Fibroblast of skin of left biceps (primary cell): ENCODE results near the gene ZDHHC5.
"Not testable (repeated sequence)": the region's sequence is repeated elsewhere in the genome, so short reads cannot be mapped to it uniquely, and the experiment has no call there.

Experiments
- DNase-seq, 2 experiments: peaks; one replicate each; pipeline ENCODE4 v3.0.0-alpha.2; 2013; ENCODE audit warnings: low read depth in 2 of 2

ZDHHC5 gene

GRCh38 chr11:57667117-57667735, 688 bp upstream of the ZDHHC5 start:
- DNase-seq, result peak; percentile 98 to 99

- no peak for DNase-seq
Observed at GRCh38 chr11:57668434-57668782, 494 bp downstream of the ZDHHC5 start.

GRCh38 chr11:57674251-57674650, 6.3 kb downstream of the ZDHHC5 start:
- no peak for DNase-seq

DNA sequence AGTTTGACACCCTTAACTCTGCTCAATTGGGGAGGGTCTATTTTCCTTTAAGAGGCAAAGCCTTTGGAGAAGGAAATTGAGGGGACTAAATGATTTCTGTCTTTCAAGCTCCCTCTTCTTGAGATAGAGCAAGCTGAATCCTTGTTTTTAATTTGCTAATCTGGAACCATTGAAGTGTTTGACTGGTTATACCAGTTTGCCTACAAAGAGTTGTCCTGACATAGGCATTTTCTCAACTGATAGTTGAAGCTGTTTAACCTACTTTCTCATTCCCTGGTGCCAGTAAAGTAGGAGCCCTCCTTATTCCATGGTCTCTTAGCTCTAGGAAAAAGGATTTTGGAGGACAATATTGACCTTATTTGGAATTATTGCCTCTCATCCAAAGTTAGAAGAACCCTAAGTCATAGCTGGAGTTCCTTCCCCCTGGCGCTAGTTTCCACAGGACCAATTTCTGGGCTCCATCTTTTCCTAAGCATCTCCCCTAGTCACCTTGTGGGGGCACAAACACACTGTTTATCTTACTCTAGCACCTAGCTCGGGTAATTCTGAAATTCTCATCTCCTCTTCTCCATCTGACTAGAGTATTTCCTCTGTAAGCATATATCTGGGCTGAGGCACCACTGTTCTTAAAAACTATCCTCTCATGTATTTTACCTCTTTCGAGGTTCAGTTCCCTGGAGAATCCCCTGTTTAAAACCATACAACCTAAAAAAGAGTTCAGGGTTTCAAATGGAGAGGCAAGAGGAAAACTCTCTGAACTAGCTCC, 7.4 kb downstream of the ZDHHC5 start:
- DNase-seq, result no peak

DNA sequence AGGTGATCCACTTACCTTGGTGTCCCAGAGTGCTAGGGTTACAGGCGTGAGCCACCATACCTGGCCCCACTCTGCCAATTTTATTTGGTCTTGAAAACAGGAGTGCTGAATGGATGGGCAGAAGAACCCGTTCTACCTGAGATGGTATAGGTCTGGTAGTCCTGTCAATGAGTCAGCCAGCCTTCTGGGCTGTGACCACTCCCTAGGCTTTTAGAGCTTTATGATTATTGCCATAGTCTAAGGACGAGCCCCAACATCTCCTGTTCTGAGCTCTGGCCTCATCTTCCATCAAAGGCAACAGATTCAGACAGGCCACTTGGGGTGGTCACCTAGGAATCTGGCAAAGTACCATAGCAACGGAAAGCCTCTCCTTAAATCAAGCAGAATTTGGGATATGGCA, 11.5 kb downstream of the ZDHHC5 start:
- DNase-seq, result no peak

DNA sequence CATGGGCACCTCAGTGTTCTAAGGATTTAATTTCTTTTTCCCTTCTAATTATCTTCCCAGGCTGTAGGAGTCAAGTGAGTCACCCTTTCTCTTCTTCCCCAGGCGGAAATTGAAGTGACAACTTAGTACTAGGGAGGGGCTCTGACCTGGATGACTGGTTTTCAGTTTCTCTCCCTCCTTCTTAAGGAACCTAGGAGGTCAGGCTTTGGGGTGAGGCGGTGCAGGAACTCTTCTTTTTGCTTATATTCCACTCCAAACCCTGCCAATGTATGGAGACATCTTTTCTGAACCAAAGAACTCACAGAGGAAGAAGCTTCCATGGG, 12.6 kb downstream of the ZDHHC5 start:
- DNase-seq, result no peak

GRCh38 chr11:57681168-57681567, 13.3 kb downstream of the ZDHHC5 start:
- no peak for DNase-seq

DNA sequence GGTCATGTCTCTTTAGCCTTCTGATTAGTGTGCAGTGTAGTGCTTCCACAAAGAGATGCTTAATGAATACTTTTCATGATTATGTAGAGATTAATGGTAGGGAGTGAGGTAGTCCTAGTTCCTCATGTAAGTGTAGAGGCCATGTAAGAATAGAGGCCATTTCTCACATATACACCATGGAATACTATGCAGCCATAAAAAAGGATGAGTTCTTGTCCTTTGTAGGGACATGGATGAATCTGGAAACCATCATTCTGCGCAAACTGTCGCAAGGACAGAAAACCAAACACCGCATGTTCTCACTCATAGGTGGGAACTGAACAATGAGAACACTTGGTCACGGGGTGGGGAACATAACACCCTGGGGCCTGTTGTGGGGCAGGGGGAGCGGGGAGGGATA, 22.6 kb downstream of the ZDHHC5 start:
- DNase-seq, result not testable (repeated sequence)

- no peak for DNase-seq
Observed at GRCh38 chr11:57698843-57699365, 31.0 kb downstream of the ZDHHC5 start.

DNA sequence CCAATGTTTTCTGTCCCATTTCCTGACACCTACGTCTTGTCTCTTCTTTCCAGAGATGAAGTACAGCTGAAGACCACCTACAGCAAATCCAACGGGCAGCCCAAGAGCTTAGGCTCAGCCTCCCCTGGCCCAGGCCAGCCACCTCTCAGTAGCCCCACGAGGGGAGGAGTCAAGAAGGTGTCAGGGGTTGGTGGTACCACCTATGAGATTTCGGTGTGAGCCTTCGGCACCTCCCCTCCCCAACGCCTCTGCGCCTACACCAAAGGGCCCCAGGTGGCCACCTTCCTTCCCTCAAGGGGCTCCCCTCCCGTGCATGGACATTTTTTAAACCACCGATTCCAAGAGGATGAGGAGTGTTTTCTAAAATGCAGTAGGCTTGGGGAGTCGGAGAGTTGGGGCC, 31.9 kb downstream of the ZDHHC5 start:
- DNase-seq, result no peak

DNA sequence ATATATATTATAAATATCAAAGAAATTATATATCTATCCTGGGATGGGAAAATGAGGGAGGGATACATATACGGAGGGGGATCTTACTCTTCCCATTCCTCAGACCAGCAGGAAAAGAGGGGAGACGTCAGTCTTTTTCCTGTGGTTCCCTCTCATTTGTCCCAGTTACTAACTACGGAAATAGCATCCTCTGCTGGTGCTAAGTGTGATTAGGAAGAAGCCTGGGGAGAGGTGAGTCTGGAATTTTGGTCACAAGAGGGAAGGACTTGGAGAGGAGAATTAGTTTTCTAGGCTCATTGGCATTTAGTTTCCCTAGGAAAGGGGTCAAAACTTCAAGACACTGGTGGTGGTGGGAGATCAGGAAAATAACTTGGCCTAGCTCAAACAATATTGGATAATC, 32.5 kb downstream of the ZDHHC5 start:
- DNase-seq, result no peak

GRCh38 chr11:57703341-57703740, 35.4 kb downstream of the ZDHHC5 start:
- DNase-seq, result no peak

GRCh38 chr11:57704932-57705331, 37.0 kb downstream of the ZDHHC5 start:
- no peak for DNase-seq

GRCh38 chr11:57705432-57705831, 37.5 kb downstream of the ZDHHC5 start:
- DNase-seq, result not testable (repeated sequence)

DNA sequence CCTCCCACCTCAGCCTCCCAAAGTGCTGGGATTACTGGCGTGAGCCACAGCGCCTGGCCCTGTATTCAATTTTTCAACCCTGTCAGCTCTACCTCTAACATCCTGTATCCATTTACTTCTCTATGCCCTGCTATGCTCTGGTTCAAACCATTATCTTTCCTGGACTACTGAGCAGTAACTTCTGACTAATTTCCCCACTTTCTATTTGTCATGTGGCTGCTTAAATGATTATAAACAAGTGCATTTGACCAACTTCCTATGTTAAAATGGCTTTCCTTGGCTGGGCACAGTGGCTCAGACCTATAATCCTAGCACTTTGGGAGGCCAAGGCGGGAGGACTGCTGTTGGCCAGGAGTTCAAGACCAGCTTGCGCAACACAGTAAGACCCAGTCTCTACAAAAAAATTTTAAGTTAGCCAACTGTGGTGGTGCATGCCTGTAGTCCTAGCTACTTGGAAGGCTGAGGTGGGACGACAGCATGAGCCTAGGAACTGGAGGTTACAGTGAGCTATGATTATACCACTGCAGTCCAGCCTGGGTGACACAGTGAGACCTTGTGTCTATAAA, 42.0 kb downstream of the ZDHHC5 start:
- DNase-seq, result no peak

DNA sequence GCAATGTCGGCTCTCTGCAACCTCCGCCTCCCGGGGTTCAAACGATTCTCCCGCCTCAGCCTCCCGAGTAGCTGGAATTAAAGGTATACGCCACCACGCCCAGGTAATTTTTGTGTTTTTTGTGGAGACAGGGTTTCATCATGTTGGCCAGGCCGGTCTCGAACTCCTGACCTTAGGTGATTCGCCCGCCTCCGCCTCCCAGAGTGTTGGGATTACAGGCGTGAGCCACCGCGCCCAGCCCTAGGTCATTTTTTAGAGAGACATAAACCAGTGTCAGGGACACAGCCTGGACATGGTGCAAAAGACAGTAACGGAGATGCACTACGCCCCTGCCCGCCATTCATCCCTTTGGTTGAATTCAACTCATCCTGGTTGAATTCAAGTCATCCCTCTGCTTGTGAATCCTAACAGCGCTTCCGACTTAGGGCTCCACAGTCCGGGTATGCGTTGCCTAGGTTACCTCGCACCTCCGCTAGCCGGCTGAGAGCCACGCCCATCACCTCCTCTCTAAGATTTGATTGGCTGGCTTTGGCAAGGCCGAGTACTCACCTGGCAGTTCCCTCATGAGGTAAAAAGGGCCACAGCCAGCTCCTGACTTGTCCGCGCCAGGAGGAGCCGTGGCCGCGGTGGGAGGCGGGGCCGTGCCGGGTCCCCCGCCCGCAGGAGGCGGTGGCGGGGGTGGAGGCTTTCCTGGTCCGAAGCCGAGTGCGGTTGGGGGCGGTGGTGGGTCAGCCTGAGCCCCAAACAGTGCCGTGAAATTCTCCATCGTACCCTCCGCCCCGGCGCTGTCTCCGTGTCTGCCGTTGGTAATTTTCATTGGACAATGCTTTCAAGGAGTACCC, 43.7 kb downstream of the ZDHHC5 start, which contains the start of gene MED19:
TSS of gene MED19 (minus strand) at position 802 of the 842 bp plus-strand sequence. CDS start at position 766, 36 bp downstream.
- peak; percentile 6 to 13 for DNase-seq

- peak; percentile 98 to 99 for DNase-seq
Observed at GRCh38 chr11:57712256-57713150, 44.6 kb downstream of the ZDHHC5 start, which contains the start of gene TMX2. Gene TMX2, plus strand, starts transcription at chr11:57712593. Its CDS starts 26 bp downstream, at chr11:57712619.

DNA sequence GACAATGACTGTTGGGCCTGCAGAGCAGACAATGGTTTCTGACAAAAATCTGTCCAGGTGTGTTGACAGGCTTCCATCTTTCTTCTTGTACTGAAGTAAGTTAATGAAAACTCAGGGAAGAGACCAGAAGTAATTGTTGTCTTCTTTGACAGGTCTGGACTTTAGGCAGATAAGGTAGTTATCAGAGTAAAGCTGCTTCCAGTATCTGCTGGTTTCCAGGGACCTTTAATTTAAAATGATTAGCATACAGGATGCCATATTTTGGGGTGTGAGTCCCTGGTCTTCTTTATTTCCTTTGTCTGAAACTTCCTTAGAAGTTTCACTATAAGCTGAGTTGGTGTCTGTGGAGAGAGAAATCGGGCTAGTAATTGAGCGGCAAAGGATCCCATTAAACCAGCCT, 45.9 kb downstream of the ZDHHC5 start:
- DNase-seq, result no peak

- DNase-seq, result not testable (repeated sequence)
Observed at GRCh38 chr11:57716726-57717125, 48.8 kb downstream of the ZDHHC5 start.

DNA sequence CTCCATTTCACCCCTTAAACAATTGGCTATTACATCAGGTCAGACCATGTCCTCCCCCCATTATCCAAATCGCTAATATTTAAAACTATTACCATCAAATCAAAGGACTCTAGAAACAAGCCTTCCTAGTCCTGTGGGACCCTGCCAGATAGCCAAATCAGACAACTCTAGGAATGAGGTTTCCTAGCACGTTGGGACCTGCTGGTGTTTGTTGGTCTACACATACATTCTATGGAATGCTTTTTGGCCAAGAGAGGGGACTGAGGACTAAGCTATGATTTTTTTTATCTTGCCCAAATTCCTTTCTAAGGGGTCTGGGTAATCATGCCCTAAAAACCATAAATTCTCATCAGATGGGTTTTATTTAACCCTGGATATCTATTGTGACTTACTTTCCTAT, 59.3 kb downstream of the ZDHHC5 start:
- no peak for DNase-seq

- DNase-seq, result no peak
Observed at GRCh38 chr11:57728829-57729228, 60.9 kb downstream of the ZDHHC5 start.
